HCT116 (cell line): Measurements from ENCODE around the gene PTOV1. TPM values are rescaled to one million over a fixed set of nuclear protein-coding genes. Genes with fewer than 3 reads are reported as not detected.

ENCODE experiments used
- ATAC-seq: fragments of 200-7000 bp; cut with Tn5 transposase; 2 replicates; pipeline ENCODE4 v1.9.1; 2020; ENCODE audit warnings: mild to moderate bottlenecking, moderate library complexity
- BruUV-seq: library from RNA; stranded (reverse); fragments of 400-500 nt; replicated peaks from 2 replicates; lab custom pipeline; 2021; lab: Mats Ljungman, UMichigan
- CTCF ChIA-PET: fragments of 300-600 bp; sonication (Branson Sonifier 250); formaldehyde crosslinking; loops from one replicate; lab custom pipeline; 2021; ENCODE audit warnings: antibody characterized with exemption; lab: Charles Lee
- POLR2A ChIA-PET: fragments of 300-600, 350-600 bp; sonication (Branson Sonifier 250); formaldehyde crosslinking; loops from one replicate; lab custom pipeline; 2021; ENCODE audit warnings: antibody characterized with exemption; lab: Charles Lee
- RAD21 ChIA-PET, 2 experiments: fragments of 300-600 bp; sonication (Branson Sonifier 250); formaldehyde crosslinking; loops; one replicate each; lab custom pipeline; 2023; ENCODE audit warnings: low total read pairs in 2 of 2; ENCODE audit not compliant: uncharacterized antibody in 2 of 2, unreplicated experiment in 2 of 2, low non-redundant PET in 1 of 2; lab: Charles Lee
- DNase-seq: peaks from one replicate; pipeline ENCODE4 v3.0.0-alpha.2; 2010; ENCODE audit warnings: low read depth, low spot score
- H2AFZ ChIP-seq: fragments of 200-600 bp; shearing (Covaris generic), sonication (generic); 2 replicates; pipeline ENCODE4 v1.6.1; 2017; ENCODE audit warnings: low read depth, mixed run types, mixed read lengths, antibody characterized with exemption, low read length; ENCODE audit not compliant: poor library complexity, severe bottlenecking
- H3K27ac ChIP-seq: 2 replicates; pipeline ENCODE4 v1.5.1; 2012; ENCODE audit warnings: low read depth, low read length
- H3K27me3 ChIP-seq: fragments of 200-600 bp; sonication (generic); 2 replicates; pipeline ENCODE4 v1.6.1; 2016; ENCODE audit warnings: mixed run types, low read length, mixed read lengths; ENCODE audit not compliant: insufficient read depth
- H3K36me3 ChIP-seq, 2 experiments: fragments of 200-500 bp in 1 of 2; fragments of 200-600 bp in 1 of 2; sonication (Bioruptor generic) in 1 of 2; sonication (generic) in 1 of 2; 2 replicates each; pipeline versions ENCODE4 v1.5.1 to v1.6.1; 2014 to 2016; ENCODE audit warnings: low read length in 2 of 2, inconsistent platforms in 1 of 2, mixed read lengths in 1 of 2, mixed run types in 1 of 2; ENCODE audit not compliant: insufficient read depth in 2 of 2, control insufficient read depth in 1 of 2
- H3K4me1 ChIP-seq, 2 experiments: fragments of 200-600 bp in 1 of 2; sonication (generic) in 1 of 2; 2 replicates each; pipeline versions ENCODE4 v1.5.1 to v1.6.1; 2012 to 2017; ENCODE audit warnings: low read length in 2 of 2, inconsistent platforms in 1 of 2, mild to moderate bottlenecking in 1 of 2, mixed read lengths in 1 of 2, mixed run types in 1 of 2, moderate library complexity in 1 of 2; ENCODE audit not compliant: insufficient read depth in 2 of 2, control insufficient read depth in 1 of 2
- H3K4me2 ChIP-seq: fragments of 200-600 bp; sonication (generic); 2 replicates; pipeline ENCODE4 v1.6.1; 2017; ENCODE audit warnings: mixed run types, low read length, mixed read lengths
- H3K4me3 ChIP-seq, 2 experiments: fragments of 200-600 bp in 1 of 2; sonication (generic) in 1 of 2; replicated peaks in 1 of 2; 2 replicates each; pipeline ENCODE4 v1.5.1; 2011 to 2016; ENCODE audit warnings: low read length in 2 of 2, control low read depth in 1 of 2, low read depth in 1 of 2, mild to moderate bottlenecking in 1 of 2, mixed read lengths in 1 of 2, mixed run types in 1 of 2
- H3K79me2 ChIP-seq: fragments of 200-600 bp; sonication (generic); 2 replicates; pipeline ENCODE4 v1.6.1; 2017; ENCODE audit warnings: mild to moderate bottlenecking, mixed run types, low read length, moderate library complexity, mixed read lengths; ENCODE audit not compliant: insufficient read depth
- H3K9ac ChIP-seq: fragments of 200-600 bp; sonication (generic); 2 replicates; pipeline ENCODE4 v1.6.1; 2016; ENCODE audit warnings: low read length, mixed read lengths
- H3K9me2 ChIP-seq: fragments of 200-600 bp; sonication (generic), shearing (Covaris generic); 2 replicates; pipeline ENCODE4 v1.6.1; 2017; ENCODE audit warnings: mixed run types, mild to moderate bottlenecking, moderate library complexity; ENCODE audit not compliant: insufficient read depth
- H3K9me3 ChIP-seq, 2 experiments: fragments of 200-500 bp in 1 of 2; fragments of 200-600 bp in 1 of 2; sonication (Bioruptor generic) in 1 of 2; sonication (generic) in 1 of 2; 2 replicates each; pipeline ENCODE4 v1.6.1; 2014 to 2017; ENCODE audit warnings: low read length in 2 of 2, mixed read lengths in 2 of 2, inconsistent platforms in 1 of 2, low read depth in 1 of 2, mild to moderate bottlenecking in 1 of 2, mixed run types in 1 of 2, moderate library complexity in 1 of 2; ENCODE audit not compliant: control insufficient read depth in 1 of 2, insufficient read depth in 1 of 2
- H4K20me1 ChIP-seq: fragments of 200-600 bp; sonication (generic), shearing (Covaris generic); 2 replicates; pipeline ENCODE4 v1.6.1; 2017; ENCODE audit warnings: mixed run types, mild to moderate bottlenecking, moderate library complexity; ENCODE audit not compliant: insufficient read depth
- CEBPB ChIP-seq: IDR thresholded peaks from 2 replicates; pipeline ENCODE4 v1.6.1; 2012; ENCODE audit warnings: low read depth
- CTCF ChIP-seq, 3 experiments: fragments of 200-600 bp in 1 of 3; sonication (generic) in 1 of 3; IDR thresholded peaks in 2 of 3; conservative IDR thresholded peaks in 1 of 3; 2 replicates each; pipeline ENCODE4 v1.5.1; 2012 to 2017; ENCODE audit warnings: low read depth in 2 of 3, low read length in 2 of 3, antibody characterized with exemption in 1 of 3, borderline replicate concordance in 1 of 3, control low read depth in 1 of 3, mild to moderate bottlenecking in 1 of 3, mixed read lengths in 1 of 3, mixed run types in 1 of 3, moderate library complexity in 1 of 3; ENCODE audit not compliant: insufficient read depth in 1 of 3
- EZH2 ChIP-seq: fragments of 200-600 bp; sonication (generic); IDR thresholded peaks from 2 replicates; pipeline ENCODE4 v1.6.1; 2017; ENCODE audit warnings: antibody characterized with exemption, mixed run types
- FOSL1 ChIP-seq: IDR thresholded peaks from 2 replicates; pipeline ENCODE4 v1.6.1; 2012; ENCODE audit warnings: low read depth
- JUND ChIP-seq: IDR thresholded peaks from 2 replicates; pipeline ENCODE4 v1.6.1; 2012
- POLR2A ChIP-seq: IDR thresholded peaks from 2 replicates; pipeline ENCODE4 v1.7.0; 2011; ENCODE audit warnings: borderline replicate concordance; ENCODE audit not compliant: insufficient read depth, insufficient read length; ENCODE audit errors: extremely low read depth
- POLR2AphosphoS5 ChIP-seq: IDR thresholded peaks from 2 replicates; pipeline ENCODE4 v1.6.1; 2011; ENCODE audit warnings: mild to moderate bottlenecking, low read depth, low read length, moderate library complexity
- SIN3A ChIP-seq: IDR thresholded peaks from 2 replicates; pipeline ENCODE4 v1.6.1; 2012; ENCODE audit warnings: low read depth
- TCF7L2 ChIP-seq: IDR thresholded peaks from 2 replicates; pipeline ENCODE4 v1.7.0; 2011; ENCODE audit warnings: borderline replicate concordance, inconsistent platforms; ENCODE audit not compliant: insufficient read depth, insufficient read length; ENCODE audit errors: extremely low read depth
- ZFX ChIP-seq: fragments of 450-650 bp; IDR thresholded peaks from 2 replicates; pipeline ENCODE4 v1.6.1; 2017
- intact Hi-C: fragments of 100-400 bp; cut with micrococcal nuclease; formaldehyde crosslinking; loops from 2 replicates; pipeline ENCODE4 v1.10.0; 2022
- total RNA-seq: library from RNA; stranded (reverse); gene quantifications from one replicate; pipeline ENCODE4 v1.2.1, GENCODE V29; 2021; ENCODE audit not compliant: unreplicated experiment
- TF ChIP-seq, protein P1 (sequence below): IDR thresholded peaks from 2 replicates; pipeline ENCODE4 v1.6.1; 2012; ENCODE audit warnings: low read depth
- TF ChIP-seq, protein P2 (sequence below): IDR thresholded peaks from 2 replicates; pipeline ENCODE4 v1.6.1; 2011; ENCODE audit warnings: mild to moderate bottlenecking, low read length, moderate library complexity; ENCODE audit not compliant: insufficient replicate concordance; ENCODE audit errors: extremely low read depth
- TF ChIP-seq, protein P3 (sequence below): IDR thresholded peaks from 2 replicates; pipeline ENCODE4 v1.6.1; 2012

The PTOV1 gene
- total RNA-seq, 1 experiment from 2014 or later, result 236 TPM

- Histone ChIP-seq H3K27me3 (no peaks in the 10 kb centered on the region), H3K9me3 (peaks cover 0 to 6% of the 10 kb centered on the region in 2 experiments; a peak in 1 of 4 replicates), H3K9ac (no peak overlapping the region), H4K20me1 (no peaks in the 10 kb centered on the region), H3K79me2 (peaks cover 9% of the 10 kb centered on the region; the same call in 1 of the 2 replicates), H3K4me2 (no peak overlapping the region), H3K4me3 (no peak overlapping the region), H3K4me1 (peaks cover 9 to 23% of the 10 kb centered on the region in 2 experiments), H3K9me2 (no peaks in the 10 kb centered on the region), H3K36me3 (peaks cover 12 to 18% of the 10 kb centered on the region in 2 experiments), H2AFZ (no peak overlapping the region), H3K27ac (no peak overlapping the region)
- BruUV-seq, result no TSS peak
- CTCF ChIA-PET, result no interaction called here
- POLR2A ChIA-PET, result no interaction called here
- DNase-seq, result no peak
- RAD21 ChIA-PET, result no interaction called here
- no peak for ATAC-seq
- intact Hi-C loops, result no loop called here
- TF ChIP-seq, protein P1, sequence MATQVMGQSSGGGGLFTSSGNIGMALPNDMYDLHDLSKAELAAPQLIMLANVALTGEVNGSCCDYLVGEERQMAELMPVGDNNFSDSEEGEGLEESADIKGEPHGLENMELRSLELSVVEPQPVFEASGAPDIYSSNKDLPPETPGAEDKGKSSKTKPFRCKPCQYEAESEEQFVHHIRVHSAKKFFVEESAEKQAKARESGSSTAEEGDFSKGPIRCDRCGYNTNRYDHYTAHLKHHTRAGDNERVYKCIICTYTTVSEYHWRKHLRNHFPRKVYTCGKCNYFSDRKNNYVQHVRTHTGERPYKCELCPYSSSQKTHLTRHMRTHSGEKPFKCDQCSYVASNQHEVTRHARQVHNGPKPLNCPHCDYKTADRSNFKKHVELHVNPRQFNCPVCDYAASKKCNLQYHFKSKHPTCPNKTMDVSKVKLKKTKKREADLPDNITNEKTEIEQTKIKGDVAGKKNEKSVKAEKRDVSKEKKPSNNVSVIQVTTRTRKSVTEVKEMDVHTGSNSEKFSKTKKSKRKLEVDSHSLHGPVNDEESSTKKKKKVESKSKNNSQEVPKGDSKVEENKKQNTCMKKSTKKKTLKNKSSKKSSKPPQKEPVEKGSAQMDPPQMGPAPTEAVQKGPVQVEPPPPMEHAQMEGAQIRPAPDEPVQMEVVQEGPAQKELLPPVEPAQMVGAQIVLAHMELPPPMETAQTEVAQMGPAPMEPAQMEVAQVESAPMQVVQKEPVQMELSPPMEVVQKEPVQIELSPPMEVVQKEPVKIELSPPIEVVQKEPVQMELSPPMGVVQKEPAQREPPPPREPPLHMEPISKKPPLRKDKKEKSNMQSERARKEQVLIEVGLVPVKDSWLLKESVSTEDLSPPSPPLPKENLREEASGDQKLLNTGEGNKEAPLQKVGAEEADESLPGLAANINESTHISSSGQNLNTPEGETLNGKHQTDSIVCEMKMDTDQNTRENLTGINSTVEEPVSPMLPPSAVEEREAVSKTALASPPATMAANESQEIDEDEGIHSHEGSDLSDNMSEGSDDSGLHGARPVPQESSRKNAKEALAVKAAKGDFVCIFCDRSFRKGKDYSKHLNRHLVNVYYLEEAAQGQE, result no peak
- no peak for TF ChIP-seq ZFX
- no peak for TF ChIP-seq JUND
- TF ChIP-seq TCF7L2, result no peak
- TF ChIP-seq EZH2, result no peak
- TF ChIP-seq, protein P2, sequence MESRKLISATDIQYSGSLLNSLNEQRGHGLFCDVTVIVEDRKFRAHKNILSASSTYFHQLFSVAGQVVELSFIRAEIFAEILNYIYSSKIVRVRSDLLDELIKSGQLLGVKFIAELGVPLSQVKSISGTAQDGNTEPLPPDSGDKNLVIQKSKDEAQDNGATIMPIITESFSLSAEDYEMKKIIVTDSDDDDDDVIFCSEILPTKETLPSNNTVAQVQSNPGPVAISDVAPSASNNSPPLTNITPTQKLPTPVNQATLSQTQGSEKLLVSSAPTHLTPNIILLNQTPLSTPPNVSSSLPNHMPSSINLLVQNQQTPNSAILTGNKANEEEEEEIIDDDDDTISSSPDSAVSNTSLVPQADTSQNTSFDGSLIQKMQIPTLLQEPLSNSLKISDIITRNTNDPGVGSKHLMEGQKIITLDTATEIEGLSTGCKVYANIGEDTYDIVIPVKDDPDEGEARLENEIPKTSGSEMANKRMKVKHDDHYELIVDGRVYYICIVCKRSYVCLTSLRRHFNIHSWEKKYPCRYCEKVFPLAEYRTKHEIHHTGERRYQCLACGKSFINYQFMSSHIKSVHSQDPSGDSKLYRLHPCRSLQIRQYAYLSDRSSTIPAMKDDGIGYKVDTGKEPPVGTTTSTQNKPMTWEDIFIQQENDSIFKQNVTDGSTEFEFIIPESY, result no peak
- no peak for TF ChIP-seq FOSL1
- no peak for TF ChIP-seq SIN3A
- TF ChIP-seq POLR2A, result no peak
- no peak for TF ChIP-seq CEBPB
- TF ChIP-seq, protein P3, sequence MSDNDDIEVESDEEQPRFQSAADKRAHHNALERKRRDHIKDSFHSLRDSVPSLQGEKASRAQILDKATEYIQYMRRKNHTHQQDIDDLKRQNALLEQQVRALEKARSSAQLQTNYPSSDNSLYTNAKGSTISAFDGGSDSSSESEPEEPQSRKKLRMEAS, result no peak
- no peak for TF ChIP-seq POLR2AphosphoS5
- no peak for TF ChIP-seq CTCF (IDR thresholded peaks at IDR 0.05 in 2 of 3, conservative IDR thresholded peaks at IDR 0.05 in 1 of 3; ENCODE audit: borderline replicate concordance in 1 of 3, insufficient read depth in 1 of 3, low read depth in 2 of 3, low read length in 2 of 3)
Measured at GRCh38 chr19:49881672-49882394, 30.9 kb downstream of the PTOV1 start.
